DND-41 (cell line): Measurements from ENCODE around the gene ERGIC1.

Experiments
- ATAC-seq: fragments of 200-7000 bp; cut with Tn5 transposase; 3 replicates; pipeline ENCODE4 v1.9.1; 2021; ENCODE audit warnings: low read depth; ENCODE audit not compliant: insufficient read depth
- DNase-seq: peaks from one replicate; pipeline ENCODE4 v3.0.0-alpha.2; 2020
- H2AFZ ChIP-seq: 2 replicates; pipeline ENCODE4 v1.6.0; 2012; ENCODE audit warnings: low read depth, low read length
- H3K27ac ChIP-seq: 2 replicates; pipeline ENCODE4 v1.5.1; 2012; ENCODE audit warnings: low read length, inconsistent platforms
- H3K27me3 ChIP-seq: fragments of 200-600 bp; sonication (generic); 2 replicates; pipeline ENCODE4 v1.6.0; 2012; ENCODE audit warnings: low read length, mild to moderate bottlenecking, inconsistent platforms; ENCODE audit not compliant: insufficient read depth, poor library complexity
- H3K36me3 ChIP-seq: 2 replicates; pipeline ENCODE4 v1.5.1; 2012; ENCODE audit warnings: low read length, inconsistent platforms; ENCODE audit not compliant: insufficient read depth
- H3K4me1 ChIP-seq: 2 replicates; pipeline ENCODE4 v1.5.1; 2012; ENCODE audit warnings: mild to moderate bottlenecking, low read length; ENCODE audit not compliant: insufficient read depth
- H3K4me2 ChIP-seq: 2 replicates; pipeline ENCODE4 v1.6.0; 2012; ENCODE audit warnings: mild to moderate bottlenecking, moderate library complexity, low read length, inconsistent platforms; ENCODE audit not compliant: insufficient read depth
- H3K4me3 ChIP-seq, 2 experiments: fragments of 200-600 bp in 1 of 2; shearing (Covaris generic) in 1 of 2; 2 replicates each; pipeline ENCODE4 v1.5.1; 2012 to 2016; ENCODE audit warnings: inconsistent platforms in 2 of 2, low read length in 2 of 2, mild to moderate bottlenecking in 2 of 2, low read depth in 1 of 2, moderate library complexity in 1 of 2
- H3K79me2 ChIP-seq: 2 replicates; pipeline ENCODE4 v1.6.0; 2012; ENCODE audit warnings: low read length, inconsistent platforms; ENCODE audit not compliant: insufficient read depth
- H3K9ac ChIP-seq: 2 replicates; pipeline ENCODE4 v1.6.0; 2012; ENCODE audit warnings: low read depth, mild to moderate bottlenecking, inconsistent platforms, low read length, moderate library complexity
- H3K9me3 ChIP-seq: 2 replicates; pipeline ENCODE4 v1.5.1; 2012; ENCODE audit warnings: low read length, moderate library complexity, mild to moderate bottlenecking, inconsistent platforms; ENCODE audit not compliant: insufficient read depth, severe bottlenecking
- H4K20me1 ChIP-seq: 2 replicates; pipeline ENCODE4 v1.6.0; 2012; ENCODE audit warnings: low read length; ENCODE audit not compliant: insufficient read depth
- EZH2 ChIP-seq: IDR thresholded peaks from 3 replicates; pipeline ENCODE4 v1.6.1; 2012; ENCODE audit warnings: borderline replicate concordance, low read depth, mild to moderate bottlenecking, moderate library complexity, low read length, inconsistent platforms; ENCODE audit not compliant: severe bottlenecking
- TF ChIP-seq, protein P1 (sequence below): IDR thresholded peaks from 2 replicates; pipeline ENCODE4 v1.5.1; 2012; ENCODE audit warnings: borderline replicate concordance, low read length, moderate library complexity, mild to moderate bottlenecking; ENCODE audit not compliant: poor library complexity, severe bottlenecking; ENCODE audit errors: extremely low read depth

The ERGIC1 gene

DNA sequence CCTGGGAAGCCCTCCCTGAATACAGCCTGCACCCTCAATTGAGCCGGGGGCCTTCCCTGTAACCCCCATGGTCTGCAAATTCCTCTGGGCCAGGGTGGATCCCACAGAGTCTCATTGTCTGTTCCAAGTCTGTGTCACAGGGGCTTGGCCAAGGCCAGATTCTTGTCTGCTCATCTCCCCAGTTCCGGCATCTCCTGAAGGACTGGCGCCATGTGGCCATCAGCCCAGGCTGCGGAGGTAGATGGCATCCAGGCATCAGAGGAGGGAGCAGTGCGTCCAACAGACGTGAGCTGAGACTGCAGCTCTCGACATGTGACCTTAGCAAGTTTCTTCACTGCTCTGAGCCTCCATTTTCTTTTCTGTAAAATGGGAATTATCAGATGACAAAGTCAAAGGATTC lies 87.9 kb downstream of the ERGIC1 start:
- H3K4me1 ChIP-seq, result no peaks in the 10 kb centered on the region
- no peak overlapping the region for H3K27ac ChIP-seq
- no peak overlapping the region for H3K4me2 ChIP-seq
- no peak overlapping the region for H3K4me3 ChIP-seq
- TF ChIP-seq, protein P1, sequence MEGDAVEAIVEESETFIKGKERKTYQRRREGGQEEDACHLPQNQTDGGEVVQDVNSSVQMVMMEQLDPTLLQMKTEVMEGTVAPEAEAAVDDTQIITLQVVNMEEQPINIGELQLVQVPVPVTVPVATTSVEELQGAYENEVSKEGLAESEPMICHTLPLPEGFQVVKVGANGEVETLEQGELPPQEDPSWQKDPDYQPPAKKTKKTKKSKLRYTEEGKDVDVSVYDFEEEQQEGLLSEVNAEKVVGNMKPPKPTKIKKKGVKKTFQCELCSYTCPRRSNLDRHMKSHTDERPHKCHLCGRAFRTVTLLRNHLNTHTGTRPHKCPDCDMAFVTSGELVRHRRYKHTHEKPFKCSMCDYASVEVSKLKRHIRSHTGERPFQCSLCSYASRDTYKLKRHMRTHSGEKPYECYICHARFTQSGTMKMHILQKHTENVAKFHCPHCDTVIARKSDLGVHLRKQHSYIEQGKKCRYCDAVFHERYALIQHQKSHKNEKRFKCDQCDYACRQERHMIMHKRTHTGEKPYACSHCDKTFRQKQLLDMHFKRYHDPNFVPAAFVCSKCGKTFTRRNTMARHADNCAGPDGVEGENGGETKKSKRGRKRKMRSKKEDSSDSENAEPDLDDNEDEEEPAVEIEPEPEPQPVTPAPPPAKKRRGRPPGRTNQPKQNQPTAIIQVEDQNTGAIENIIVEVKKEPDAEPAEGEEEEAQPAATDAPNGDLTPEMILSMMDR, result no peak
- no peak for TF ChIP-seq EZH2
- H4K20me1 ChIP-seq, result peaks cover 2% of the 10 kb centered on the region; the same call in 1 of the 2 replicates
- H3K9ac ChIP-seq, result no peak overlapping the region
- no peaks in the 10 kb centered on the region for H3K27me3 ChIP-seq
- ATAC-seq (no peak), DNase-seq (no peak)
- H3K36me3 ChIP-seq, result peaks cover 51% of the 10 kb centered on the region
- H3K79me2 ChIP-seq, result no peaks in the 10 kb centered on the region
- no peak overlapping the region for H2AFZ ChIP-seq
- no peaks in the 10 kb centered on the region for H3K9me3 ChIP-seq

DNA sequence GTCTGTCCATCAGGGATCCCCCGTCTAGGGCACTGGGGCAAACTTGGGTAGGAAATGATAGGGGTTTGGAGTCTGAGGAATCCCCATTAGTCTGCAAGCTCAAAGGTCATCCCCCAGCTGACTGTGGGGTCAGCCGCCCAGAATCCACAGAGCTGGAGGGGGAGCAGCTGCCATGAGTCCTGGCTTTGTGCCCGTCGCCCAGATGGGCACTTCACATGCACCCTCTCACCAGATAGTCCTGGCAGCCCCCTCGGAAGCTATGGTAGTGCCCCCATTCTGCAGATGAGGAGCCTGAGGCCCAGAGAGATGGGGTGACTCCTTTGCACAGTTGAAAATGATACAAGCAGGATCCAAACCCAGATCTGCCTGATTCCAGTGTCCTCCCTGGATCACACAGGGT lies 89.5 kb downstream of the ERGIC1 start:
- no peak overlapping the region for H3K27ac ChIP-seq
- H3K9ac ChIP-seq, result no peak overlapping the region
- TF ChIP-seq, protein P1, result no peak
- TF ChIP-seq EZH2, result no peak
- H3K4me1 ChIP-seq, result no peaks in the 10 kb centered on the region
- DNase-seq (no peak), ATAC-seq (no peak)
- peaks cover 59% of the 10 kb centered on the region for H3K36me3 ChIP-seq
- H3K4me3 ChIP-seq, result no peak overlapping the region
- no peaks in the 10 kb centered on the region for H3K27me3 ChIP-seq
- peaks cover 2% of the 10 kb centered on the region; the same call in 1 of the 2 replicates for H4K20me1 ChIP-seq
- no peaks in the 10 kb centered on the region for H3K9me3 ChIP-seq
- no peaks in the 10 kb centered on the region for H3K79me2 ChIP-seq
- no peak overlapping the region for H2AFZ ChIP-seq
- no peak overlapping the region for H3K4me2 ChIP-seq

DNA sequence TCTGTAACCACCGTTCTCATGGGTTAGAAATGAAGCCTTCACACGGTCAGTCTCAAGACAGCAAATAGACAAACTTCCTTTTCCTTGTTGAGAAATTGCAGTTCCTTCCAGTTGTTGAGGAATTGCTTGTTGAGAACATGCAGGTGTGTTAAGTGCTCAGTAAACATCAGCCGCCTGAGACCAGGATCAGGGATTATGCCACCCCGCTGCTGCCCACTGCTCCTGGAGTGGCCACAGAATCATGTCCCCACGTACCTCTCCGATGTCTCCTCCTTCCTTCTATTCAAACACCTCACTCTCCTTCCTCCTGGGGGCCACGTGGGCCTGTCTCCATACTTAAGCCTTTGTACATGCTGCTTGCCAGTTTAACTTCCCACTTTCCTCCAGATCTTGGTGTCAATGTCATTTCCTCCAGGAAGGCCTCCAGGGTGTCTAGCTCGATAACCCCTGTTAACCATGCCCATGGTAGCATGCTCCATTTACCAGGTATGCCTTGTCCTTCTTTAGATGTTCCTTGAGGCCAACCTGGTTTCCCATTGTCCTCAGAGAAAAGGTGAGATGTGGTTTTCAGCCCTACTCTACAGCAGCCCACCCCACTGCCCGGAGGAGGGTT lies 91.4 kb downstream of the ERGIC1 start:
- no peaks in the 10 kb centered on the region for H3K79me2 ChIP-seq
- no peaks in the 10 kb centered on the region for H3K27me3 ChIP-seq
- ATAC-seq (no peak), DNase-seq (no peak)
- H4K20me1 ChIP-seq, result peaks cover 2% of the 10 kb centered on the region; the same call in 1 of the 2 replicates
- no peak overlapping the region for H3K4me2 ChIP-seq
- peaks cover 45% of the 10 kb centered on the region for H3K36me3 ChIP-seq
- no peak for TF ChIP-seq EZH2
- TF ChIP-seq, protein P1, result no peak
- no peak overlapping the region for H3K9ac ChIP-seq
- H3K9me3 ChIP-seq, result no peaks in the 10 kb centered on the region
- no peak overlapping the region for H3K4me3 ChIP-seq
- no peak overlapping the region for H3K27ac ChIP-seq
- H3K4me1 ChIP-seq, result no peaks in the 10 kb centered on the region
- no peak overlapping the region for H2AFZ ChIP-seq

DNA sequence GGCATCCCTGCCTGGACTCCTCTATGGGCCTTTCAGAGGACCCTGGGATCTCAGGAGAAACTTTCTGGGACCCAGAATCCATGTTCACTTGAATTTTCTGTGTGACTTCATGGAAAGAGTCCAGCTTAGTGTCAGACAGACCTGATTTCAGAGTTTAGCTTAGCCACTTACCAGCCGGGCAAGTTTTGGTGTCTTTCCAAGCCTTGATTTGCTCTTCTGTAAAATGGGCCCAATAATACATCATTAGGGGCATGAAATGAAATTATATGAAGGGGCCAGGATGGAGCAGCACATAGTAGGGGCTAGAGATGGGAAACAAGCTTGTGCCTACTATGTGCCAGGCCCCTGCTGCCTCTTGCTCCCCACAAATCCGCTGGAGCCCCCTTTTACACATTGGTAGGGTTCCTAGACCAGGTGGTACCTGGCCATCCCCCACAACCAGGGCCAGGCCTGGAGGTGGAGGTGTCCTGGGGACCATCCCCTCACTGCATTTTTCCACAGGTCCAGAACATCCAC lies 92.0 kb downstream of the ERGIC1 start:
- TF ChIP-seq EZH2, result no peak
- TF ChIP-seq, protein P1, result no peak
- peaks cover 45% of the 10 kb centered on the region for H3K36me3 ChIP-seq
- no peaks in the 10 kb centered on the region for H3K27me3 ChIP-seq
- H2AFZ ChIP-seq, result no peak overlapping the region
- peaks cover 2% of the 10 kb centered on the region; the same call in 1 of the 2 replicates for H4K20me1 ChIP-seq
- H3K4me3 ChIP-seq, result no peak overlapping the region
- H3K79me2 ChIP-seq, result no peaks in the 10 kb centered on the region
- H3K4me2 ChIP-seq, result no peak overlapping the region
- no peak overlapping the region for H3K9ac ChIP-seq
- DNase-seq (no peak), ATAC-seq (no peak)
- H3K9me3 ChIP-seq, result no peaks in the 10 kb centered on the region
- H3K4me1 ChIP-seq, result no peaks in the 10 kb centered on the region
- no peak overlapping the region for H3K27ac ChIP-seq
